HepG2 (cell line): ENCODE data around the gene APOL4. TPM values are rescaled to one million over a fixed set of nuclear protein-coding genes. Genes with fewer than 3 reads are reported as not detected.
"Not testable (repeated sequence)": the region's sequence is repeated elsewhere in the genome, so short reads cannot be mapped to it uniquely, and the experiment has no call there.

Experiments
- ATAC-seq: fragments of 200-7000 bp; cut with Tn5 transposase; 3 replicates; pipeline ENCODE4 v1.9.1; 2020; ENCODE audit warnings: mild to moderate bottlenecking, moderate library complexity
- BruUV-seq: library from RNA; stranded (reverse); fragments of 400-500 nt; replicated peaks from 2 replicates; lab custom pipeline; 2021; lab: Mats Ljungman, UMichigan
- CTCF ChIA-PET: fragments of 300-600 bp; formaldehyde crosslinking; extraction: SDS; loops from one replicate; lab custom pipeline; 2021; ENCODE audit warnings: low total read pairs, inconsistent platforms, low intra/inter-chr PET ratio; lab: Yijun Ruan, JAX
- POLR2A ChIA-PET: fragments of 350-600 bp; sonication (Branson Sonifier 250); formaldehyde crosslinking; loops from one replicate; lab custom pipeline; 2020; ENCODE audit warnings: antibody characterized with exemption, inconsistent platforms; lab: Yijun Ruan, JAX
- DNase-seq: peaks from one replicate; pipeline ENCODE4 v3.0.0-alpha.2; 2015; ENCODE audit warnings: low spot score
- FAIRE-seq: peaks from 3 replicates; lab custom pipeline; 2011; peaks lifted over from hg19 to GRCh38; lab: Jason Lieb, UNC
- H2AFZ ChIP-seq: one replicate; pipeline ENCODE4 v1.6.1; 2011; ENCODE audit warnings: low read length, inconsistent platforms
- H3K27ac ChIP-seq: fragments of 300-600 bp; 3 replicates; pipeline ENCODE4 v1.8.0; 2011; ENCODE audit warnings: mixed run types, mild to moderate bottlenecking, mixed read lengths, low read length, inconsistent platforms; ENCODE audit not compliant: insufficient read depth; ENCODE audit errors: extremely low read length
- H3K27me3 ChIP-seq, 2 experiments: fragments of 200-600 bp in 1 of 2; 2 replicates in 1 of 2; 3 replicates in 1 of 2; pipeline versions ENCODE4 v1.6.0 to v1.8.0; 2011; ENCODE audit warnings: low read length in 2 of 2, mild to moderate bottlenecking in 2 of 2, moderate library complexity in 2 of 2, inconsistent platforms in 1 of 2; ENCODE audit not compliant: insufficient read depth in 2 of 2, control insufficient read depth in 1 of 2
- H3K36me3 ChIP-seq, 2 experiments: fragments of 200-600 bp in 1 of 2; replicated peaks in 1 of 2; 2 replicates in 1 of 2; 3 replicates in 1 of 2; pipeline versions ENCODE4 v1.5.1 to v1.8.0; 2011; ENCODE audit warnings: low read length in 2 of 2, inconsistent platforms in 1 of 2; ENCODE audit not compliant: insufficient read depth in 2 of 2, control insufficient read depth in 1 of 2
- H3K4me1 ChIP-seq: 2 replicates; pipeline ENCODE4 v1.5.1; 2012; ENCODE audit warnings: low read length, inconsistent platforms; ENCODE audit not compliant: insufficient read depth
- H3K4me2 ChIP-seq: 2 replicates; pipeline ENCODE4 v1.6.0; 2011; ENCODE audit warnings: low read depth, low read length, inconsistent platforms
- H3K4me3 ChIP-seq, 3 experiments: fragments of 200-600 bp in 1 of 3; sonication (generic), shearing (Covaris generic) in 1 of 3; replicated peaks in 1 of 3; 2 replicates each; pipeline ENCODE4 v1.5.1; 2011 to 2016; ENCODE audit warnings: low read length in 3 of 3, inconsistent platforms in 2 of 3, low read depth in 2 of 3, mild to moderate bottlenecking in 2 of 3, control low read depth in 1 of 3, mixed read lengths in 1 of 3; ENCODE audit not compliant: insufficient read depth in 1 of 3
- H3K79me2 ChIP-seq: one replicate; pipeline ENCODE4 v1.6.1; 2011; ENCODE audit warnings: low read length, inconsistent platforms; ENCODE audit not compliant: insufficient read depth
- H3K9ac ChIP-seq: 2 replicates; pipeline ENCODE4 v1.6.0; 2011; ENCODE audit warnings: mild to moderate bottlenecking, low read depth, low read length, inconsistent platforms; ENCODE audit not compliant: insufficient read depth
- H3K9me3 ChIP-seq: 2 replicates; pipeline ENCODE4 v1.5.1; 2012; ENCODE audit warnings: mild to moderate bottlenecking, low read length
- H4K20me1 ChIP-seq: 2 replicates; pipeline ENCODE4 v1.6.0; 2011; ENCODE audit warnings: inconsistent platforms, mild to moderate bottlenecking, low read length, moderate library complexity; ENCODE audit not compliant: insufficient read depth
- AGO1 ChIP-seq: fragments of 200-400 bp; formaldehyde crosslinking; IDR thresholded peaks from 2 replicates; pipeline ENCODE4 v1.6.1; 2017; ENCODE audit warnings: mild to moderate bottlenecking, low read depth, low read length, moderate library complexity; ENCODE audit not compliant: poor library complexity, severe bottlenecking
- CREB1 ChIP-seq, 2 experiments: fragments of 450-650 bp in 1 of 2; IDR thresholded peaks; 2 replicates each; pipeline ENCODE4 v1.6.1; 2016 to 2017; ENCODE audit warnings: control low read depth in 1 of 2, mild to moderate bottlenecking in 1 of 2, missing compliant biosample characterization in 1 of 2, missing genetic modification characterization in 1 of 2
- FOXO1 ChIP-seq: sonication (generic); formaldehyde crosslinking; IDR thresholded peaks from 2 replicates; pipeline ENCODE4 v1.4.0; 2020; ENCODE audit warnings: missing genetic modification reagents
- MIXL1 ChIP-seq: IDR thresholded peaks from 2 replicates; pipeline ENCODE4 v1.6.1; 2016
- MTF1 ChIP-seq: sonication (generic); formaldehyde crosslinking; IDR thresholded peaks from 2 replicates; pipeline ENCODE4 v1.5.0; 2020; ENCODE audit warnings: missing genetic modification reagents
- PLRG1 ChIP-seq: fragments of 450-650 bp; conservative IDR thresholded peaks from 2 replicates; pipeline ENCODE4 v1.6.1; 2016
- RCOR2 ChIP-seq: IDR thresholded peaks from 2 replicates; pipeline ENCODE4 v1.6.1; 2016; ENCODE audit warnings: missing biosample characterization, missing genetic modification reagents
- SP4 ChIP-seq: sonication (generic); formaldehyde crosslinking; IDR thresholded peaks from 2 replicates; pipeline ENCODE4 v1.8.1; 2023; ENCODE audit warnings: mild to moderate bottlenecking, missing genetic modification reagents
- ZBTB38 ChIP-seq: sonication (generic); formaldehyde crosslinking; IDR thresholded peaks from 2 replicates; pipeline ENCODE4 v1.5.1; 2020; ENCODE audit warnings: mild to moderate bottlenecking, missing genetic modification reagents
- ZNF460 ChIP-seq: sonication (generic); formaldehyde crosslinking; IDR thresholded peaks from 2 replicates; pipeline ENCODE4 v1.5.1; 2020; ENCODE audit warnings: missing genetic modification reagents, mild to moderate bottlenecking, borderline replicate concordance
- ZNF484 ChIP-seq: sonication (generic); formaldehyde crosslinking; IDR thresholded peaks from 2 replicates; pipeline ENCODE4 v1.5.1; 2020; ENCODE audit warnings: mild to moderate bottlenecking, low read depth, missing genetic modification reagents, borderline replicate concordance
- ZNF556 ChIP-seq: sonication (generic); formaldehyde crosslinking; IDR thresholded peaks from 2 replicates; pipeline ENCODE4 v1.4.0; 2020; ENCODE audit warnings: mild to moderate bottlenecking, missing genetic modification reagents, borderline replicate concordance
- ZNF75D ChIP-seq: sonication (generic); formaldehyde crosslinking; IDR thresholded peaks from 2 replicates; pipeline ENCODE4 v1.8.1; 2023; ENCODE audit warnings: missing genetic modification reagents, mild to moderate bottlenecking, borderline replicate concordance
- ZNF777 ChIP-seq: sonication (generic); formaldehyde crosslinking; IDR thresholded peaks from 2 replicates; pipeline ENCODE4 v1.4.0; 2020; ENCODE audit warnings: missing genetic modification reagents
- WGBS: methylation state at CpG from one replicate; pipeline ENCODE4 v1.1.6; 2017; ENCODE audit warnings: low lambda C conversion rate; 5-methylcytosine and 5-hydroxymethylcytosine counted together
- in situ Hi-C: cut with HindIII; loops from 2 replicates; pipeline ENCODE4 v1.10.0; 2017; ENCODE audit warnings: low pct_unique_long_range_greater_than_20kb; ENCODE audit not compliant: extremely low pct_ligation_motif_present
- intact Hi-C: fragments of 100-400 bp; cut with micrococcal nuclease; formaldehyde crosslinking; loops from one replicate; pipeline ENCODE4 v1.10.0; 2022; ENCODE audit not compliant: unreplicated experiment
- polyA plus RNA-seq, 8 experiments: library from polyadenylated mRNA; depleted of rRNA in 3 of 8; stranded (reverse) in 7 of 8; unstranded in 1 of 8; fragments of >200 nt; fragmentation: Illumina TruSeq in 4 of 8; extraction: Trizol in 4 of 8; gene quantifications; 2 replicates each; pipeline versions ENCODE4 v1.2.1 to v1.2.3, GENCODE V29; 2011 to 2016; ENCODE audit warnings: low read depth in 4 of 8, missing spikeins in 1 of 8, mixed read lengths in 1 of 8; ENCODE audit not compliant: insufficient read depth in 1 of 8
- total RNA-seq, 5 experiments: library from RNA; depleted of rRNA; stranded (reverse); fragments of >200 nt; fragmentation: Illumina TruSeq; extraction: Trizol; gene quantifications; 2 replicates each; pipeline ENCODE4 v1.2.3, GENCODE V29; 2016; ENCODE audit warnings: low read depth in 1 of 5

The APOL4 gene
- total and polyA plus RNA-seq, 2 of the 13 experiments (the other 11 are each of a cell fraction or from before 2014, with no cell fraction given), result 0.77 to 2.8 TPM

DNA sequence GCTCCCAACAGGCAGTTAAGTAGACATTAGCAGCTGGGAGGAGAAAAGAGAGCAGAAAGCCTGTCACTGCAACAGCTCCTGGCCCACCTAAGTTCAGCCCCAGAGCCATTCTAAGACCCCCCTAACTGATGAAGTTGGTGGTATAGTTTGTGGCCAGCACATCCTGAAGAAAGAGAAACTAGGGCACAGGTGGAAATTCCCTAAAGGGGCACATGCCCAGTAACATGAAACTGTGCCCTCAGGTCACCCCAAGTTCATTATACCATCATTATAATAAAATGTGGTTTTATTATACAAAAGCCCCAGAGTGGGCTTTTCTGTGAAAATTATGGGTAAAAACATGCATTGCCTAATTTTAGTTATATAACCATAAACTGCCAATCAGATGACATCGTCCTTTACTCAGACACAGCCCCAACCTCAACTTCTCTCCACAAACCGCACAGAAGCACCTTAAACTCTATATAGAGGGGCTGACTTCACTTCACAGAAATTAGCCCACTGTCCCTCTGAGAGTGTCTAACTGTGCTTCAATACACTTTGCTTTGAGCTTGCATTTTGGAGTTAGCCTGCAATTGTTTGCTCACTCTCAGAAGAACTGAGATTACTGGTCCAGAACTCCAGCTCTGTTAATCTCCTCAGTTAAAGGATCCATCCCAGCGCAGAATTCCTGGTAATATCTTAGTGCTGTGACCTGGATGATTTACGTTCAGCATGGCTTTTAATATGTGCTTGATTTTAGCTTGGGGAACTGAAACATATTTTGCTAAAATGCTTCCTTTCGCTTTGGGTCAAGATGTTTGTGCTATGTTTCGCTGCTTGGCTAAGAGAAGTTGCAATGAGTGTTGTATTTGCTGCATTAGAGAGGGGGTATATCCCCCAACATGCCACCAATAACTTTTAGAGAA is 39.2 kb downstream of the APOL4 start:
- no peak for FAIRE-seq
- Histone ChIP-seq H3K4me3 (no peak overlapping the region), H3K27me3 (peaks cover 0 to 8% of the 10 kb centered on the region in 2 experiments; a peak in 1 of 5 replicates), H2AFZ (no peak overlapping the region), H3K9me3 (no peaks in the 10 kb centered on the region), H3K36me3 (no peaks in the 10 kb centered on the region), H3K27ac (no peak overlapping the region), H3K4me1 (peaks cover 51% of the 10 kb centered on the region), H4K20me1 (no peaks in the 10 kb centered on the region)
- DNase-seq, result no peak
- no TSS peak for BruUV-seq
- ATAC-seq, result no peak
- in situ Hi-C loops, result no loop called here
- TF ChIP-seq SP4 (CRISPR knock-in tag) (no peak), ZNF777 (CRISPR knock-in tag) (no peak), ZNF75D (CRISPR knock-in tag) (no peak), CREB1 (IDR thresholded peaks at IDR 0.05) (no peak), CREB1 (CRISPR knock-in tag; IDR thresholded peaks at IDR 0.05) (no peak), ZNF460 (CRISPR knock-in tag) (no peak), ZBTB38 (CRISPR knock-in tag) (no peak), RCOR2 (CRISPR knock-in tag) (no peak), AGO1 (no peak), PLRG1 (no peak), MTF1 (CRISPR knock-in tag) (no peak), MIXL1 (CRISPR knock-in tag) (no peak), ZNF484 (no peak), ZNF556 (CRISPR knock-in tag) (no peak), FOXO1 (CRISPR knock-in tag) (no peak)
- TF ChIP-seq, all 625 proteins: peak for 0
- ChIA-PET CTCF (no interaction called here), POLR2A (no interaction called here)
- Histone ChIP-seq H3K4me2 (no peak overlapping the region), H3K9ac (no peak overlapping the region), H3K79me2 (no peaks in the 10 kb centered on the region)
- WGBS, result 43% methylated on average over 6 of the region's 6 CpGs
- intact Hi-C loops, result no loop called here

- 9% methylated on average over 5 of the region's 5 CpGs for WGBS
- H3K79me2 ChIP-seq, H3K4me3 ChIP-seq, H3K9ac ChIP-seq, H3K27ac ChIP-seq, H3K36me3 ChIP-seq, BruUV-seq, H4K20me1 ChIP-seq, in situ Hi-C loops, intact Hi-C loops, POLR2A ChIA-PET, H3K27me3 ChIP-seq, CTCF ChIA-PET, H3K9me3 ChIP-seq, ATAC-seq, FAIRE-seq, H2AFZ ChIP-seq, H3K4me2 ChIP-seq, DNase-seq: not testable (repeated sequence)
- peaks cover 56% of the 10 kb centered on the region for H3K4me1 ChIP-seq
Observed at GRCh38 chr22:36161793-36162126, 39.8 kb downstream of the APOL4 start.
